Astrocyte (in vitro differentiated cells and primary cell): ENCODE measurements around the gene SND1. TPM values are rescaled to one million over a fixed set of nuclear protein-coding genes. Genes with fewer than 3 reads are reported as not detected.
A peak's percentile ranks its signal among the peaks of the same experiment; 100 is the strongest.

Source experiments
- DNase-seq: peaks from one replicate; pipeline ENCODE4 v3.0.0-alpha.2; 2010; ENCODE audit warnings: low read depth
- FAIRE-seq: peaks from 2 replicates; lab custom pipeline; 2011; peaks lifted over from hg19 to GRCh38; lab: Jason Lieb, UNC
- H2AFZ ChIP-seq: 2 replicates; pipeline ENCODE4 v1.6.0; 2012; ENCODE audit warnings: low read depth, low read length, inconsistent platforms
- H3K27ac ChIP-seq: 2 replicates; pipeline ENCODE4 v1.5.1; 2011; ENCODE audit warnings: low read depth, low read length, inconsistent platforms
- H3K27me3 ChIP-seq: 2 replicates; pipeline ENCODE4 v1.6.0; 2011; ENCODE audit warnings: low read length, inconsistent platforms; ENCODE audit not compliant: insufficient read depth
- H3K36me3 ChIP-seq: 2 replicates; pipeline ENCODE4 v1.5.1; 2011; ENCODE audit warnings: low read length, inconsistent platforms; ENCODE audit not compliant: insufficient read depth
- H3K4me1 ChIP-seq: 2 replicates; pipeline ENCODE4 v1.5.1; 2011; ENCODE audit warnings: low read length, inconsistent platforms; ENCODE audit not compliant: insufficient read depth
- H3K4me2 ChIP-seq: 2 replicates; pipeline ENCODE4 v1.6.0; 2012; ENCODE audit warnings: low read length, inconsistent platforms
- H3K4me3 ChIP-seq: 2 replicates; pipeline ENCODE4 v1.5.1; 2011; ENCODE audit warnings: low read depth, mild to moderate bottlenecking, low read length, inconsistent platforms; ENCODE audit not compliant: insufficient read depth
- H3K79me2 ChIP-seq: 2 replicates; pipeline ENCODE4 v1.6.0; 2012; ENCODE audit warnings: mild to moderate bottlenecking, low read length, inconsistent platforms; ENCODE audit not compliant: insufficient read depth
- H3K9ac ChIP-seq: 2 replicates; pipeline ENCODE4 v1.6.0; 2012; ENCODE audit warnings: mild to moderate bottlenecking, low read length, inconsistent platforms
- H3K9me3 ChIP-seq: 2 replicates; pipeline ENCODE4 v1.5.1; 2012; ENCODE audit warnings: low read depth, mild to moderate bottlenecking, low read length, inconsistent platforms; ENCODE audit not compliant: insufficient read depth
- H4K20me1 ChIP-seq: 2 replicates; pipeline ENCODE4 v1.6.0; 2012; ENCODE audit warnings: low read length, inconsistent platforms; ENCODE audit not compliant: insufficient read depth
- H3K27ac Mint-ChIP-seq: one replicate; pipeline ENCODE4 v1.8.0; 2021; ENCODE audit warnings: mild to moderate bottlenecking, mixed read lengths; ENCODE audit not compliant: unreplicated experiment
- H3K27me3 Mint-ChIP-seq: one replicate; pipeline ENCODE4 v1.8.0; 2021; ENCODE audit warnings: low read depth, mixed read lengths; ENCODE audit not compliant: unreplicated experiment
- H3K36me3 Mint-ChIP-seq: one replicate; pipeline ENCODE4 v1.8.0; 2021; ENCODE audit warnings: low read depth, mixed read lengths; ENCODE audit not compliant: unreplicated experiment
- H3K4me1 Mint-ChIP-seq: one replicate; pipeline ENCODE4 v1.8.0; 2021; ENCODE audit warnings: low read depth, mixed read lengths; ENCODE audit not compliant: unreplicated experiment
- H3K4me3 Mint-ChIP-seq: one replicate; pipeline ENCODE4 v1.8.0; 2021; ENCODE audit warnings: mild to moderate bottlenecking, moderate library complexity, mixed read lengths; ENCODE audit not compliant: unreplicated experiment
- H3K9me3 Mint-ChIP-seq: one replicate; pipeline ENCODE4 v1.8.0; 2021; ENCODE audit warnings: mild to moderate bottlenecking, mixed read lengths; ENCODE audit not compliant: unreplicated experiment
- CTCF ChIP-seq: IDR thresholded peaks from 2 replicates; pipeline ENCODE4 v1.5.1; 2011; ENCODE audit warnings: low read depth, mild to moderate bottlenecking, inconsistent platforms, low read length, moderate library complexity; ENCODE audit not compliant: insufficient read depth
- EZH2 ChIP-seq: IDR thresholded peaks from 2 replicates; pipeline ENCODE4 v1.6.1; 2012; ENCODE audit warnings: mild to moderate bottlenecking, low read length, inconsistent platforms; ENCODE audit not compliant: insufficient read depth
- total RNA-seq: library from RNA; stranded (reverse); gene quantifications from 2 replicates; pipeline ENCODE4 v1.2.1, GENCODE V29; 2021

SND1 gene
- total RNA-seq, 1 donor from 2014 or later: 267 TPM

GRCh38 chr7:127782075-127782474, 130.1 kb downstream of the SND1 start:
- Histone ChIP-seq H2AFZ (no peak overlapping the region), H3K9me3 (no peaks in the 10 kb centered on the region), H3K4me1 (peaks cover 18% of the 10 kb centered on the region), H3K36me3 (no peaks in the 10 kb centered on the region), H3K4me3 (no peak overlapping the region), H3K79me2 (peaks cover 91% of the 10 kb centered on the region), H3K9ac (no peak overlapping the region), H3K4me2 (no peak overlapping the region), H3K27ac (no peak overlapping the region), H4K20me1 (peaks cover 95% of the 10 kb centered on the region), H3K27me3 (no peaks in the 10 kb centered on the region)
- Mint-ChIP-seq H3K4me1 (peaks cover 67% of the 10 kb centered on the region), H3K27me3 (no peaks in the 10 kb centered on the region), H3K27ac (peak overlapping the region; percentile 89), H3K4me3 (no peak overlapping the region), H3K36me3 (peaks cover 10% of the 10 kb centered on the region), H3K9me3 (no peaks in the 10 kb centered on the region)
- FAIRE-seq (no peak), DNase-seq (no peak)
- no peak for TF ChIP-seq EZH2
- TF ChIP-seq CTCF: no peak

DNA sequence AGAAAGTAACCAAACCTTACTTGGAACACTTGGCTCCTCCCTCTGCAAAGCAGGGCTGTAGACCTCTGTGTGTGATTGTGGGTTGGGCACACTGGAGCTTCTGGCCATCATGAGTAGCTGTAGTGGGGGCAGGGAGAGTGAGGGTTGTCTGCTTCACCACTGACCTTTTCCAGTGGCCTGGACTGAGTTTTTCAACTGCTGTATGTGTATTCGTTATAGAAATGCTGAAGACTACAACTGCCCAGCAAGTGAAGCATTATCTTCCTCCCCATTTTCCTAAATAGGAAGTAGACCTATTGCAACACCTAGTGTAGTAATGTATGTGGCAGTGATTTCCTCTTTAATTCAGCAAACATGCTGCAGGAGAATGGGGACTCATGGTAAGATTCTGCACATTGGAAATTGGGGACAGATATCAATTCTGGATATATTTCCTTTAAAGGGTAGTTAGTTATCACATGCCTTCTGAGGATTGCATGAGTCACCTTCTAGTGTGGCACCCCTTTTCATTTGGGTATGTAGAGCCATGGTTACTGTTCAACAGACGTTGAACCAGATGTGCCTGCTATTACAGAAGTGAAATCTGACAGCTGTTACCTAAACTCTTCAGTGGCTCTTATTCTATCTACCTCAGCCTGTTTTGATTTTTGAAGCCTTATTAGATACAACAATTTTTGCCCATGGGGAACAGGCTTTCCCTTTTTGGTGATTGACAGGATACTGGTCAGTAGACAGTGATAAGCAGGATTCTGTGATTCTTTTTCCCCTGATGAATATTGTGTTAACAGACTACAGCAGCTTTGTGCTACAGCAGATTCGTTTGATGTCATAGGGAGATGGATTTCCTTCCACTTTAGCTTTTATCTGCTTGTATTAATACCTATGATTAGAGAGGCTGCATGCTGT, 130.9 kb downstream of the SND1 start:
- no peak overlapping the region for H3K9ac ChIP-seq

More for the DNA sequence above, 130.9 kb downstream of the SND1 start:
- no peaks in the 10 kb centered on the region for H3K27me3 Mint-ChIP-seq
- peaks cover 92% of the 10 kb centered on the region for H3K79me2 ChIP-seq
- H3K36me3 Mint-ChIP-seq: peaks cover 10% of the 10 kb centered on the region
- no peaks in the 10 kb centered on the region for H3K36me3 ChIP-seq
- H2AFZ ChIP-seq: no peak overlapping the region
- H3K4me3 Mint-ChIP-seq: peak overlapping the region; percentile 40
- H3K27ac ChIP-seq: no peak overlapping the region
- TF ChIP-seq EZH2 (no peak), CTCF (no peak)
- H3K4me1 Mint-ChIP-seq: peaks cover 67% of the 10 kb centered on the region
- peak; percentile 24 for DNase-seq
- H3K4me2 ChIP-seq: no peak overlapping the region
- peaks cover 95% of the 10 kb centered on the region for H4K20me1 ChIP-seq
- H3K4me3 ChIP-seq: no peak overlapping the region
- H3K4me1 ChIP-seq: peaks cover 12% of the 10 kb centered on the region
- no peaks in the 10 kb centered on the region for H3K9me3 ChIP-seq
- H3K27me3 ChIP-seq: no peaks in the 10 kb centered on the region
- no peak for FAIRE-seq
- H3K9me3 Mint-ChIP-seq: no peaks in the 10 kb centered on the region
- H3K27ac Mint-ChIP-seq: peak overlapping the region; percentile 89
